HG03066 (cell line): ENCODE data around the gene UHRF1.
"Not testable (repeated sequence)": the region's sequence is repeated elsewhere in the genome, so short reads cannot be mapped to it uniquely, and the experiment has no call there.

Experiments
- ATAC-seq: cut with Tn5 transposase; IDR thresholded peaks from one replicate; pipeline ENCODE4 v1.9.1; 2021; ENCODE audit warnings: low read depth; ENCODE audit not compliant: unreplicated experiment

UHRF1 gene

DNA sequence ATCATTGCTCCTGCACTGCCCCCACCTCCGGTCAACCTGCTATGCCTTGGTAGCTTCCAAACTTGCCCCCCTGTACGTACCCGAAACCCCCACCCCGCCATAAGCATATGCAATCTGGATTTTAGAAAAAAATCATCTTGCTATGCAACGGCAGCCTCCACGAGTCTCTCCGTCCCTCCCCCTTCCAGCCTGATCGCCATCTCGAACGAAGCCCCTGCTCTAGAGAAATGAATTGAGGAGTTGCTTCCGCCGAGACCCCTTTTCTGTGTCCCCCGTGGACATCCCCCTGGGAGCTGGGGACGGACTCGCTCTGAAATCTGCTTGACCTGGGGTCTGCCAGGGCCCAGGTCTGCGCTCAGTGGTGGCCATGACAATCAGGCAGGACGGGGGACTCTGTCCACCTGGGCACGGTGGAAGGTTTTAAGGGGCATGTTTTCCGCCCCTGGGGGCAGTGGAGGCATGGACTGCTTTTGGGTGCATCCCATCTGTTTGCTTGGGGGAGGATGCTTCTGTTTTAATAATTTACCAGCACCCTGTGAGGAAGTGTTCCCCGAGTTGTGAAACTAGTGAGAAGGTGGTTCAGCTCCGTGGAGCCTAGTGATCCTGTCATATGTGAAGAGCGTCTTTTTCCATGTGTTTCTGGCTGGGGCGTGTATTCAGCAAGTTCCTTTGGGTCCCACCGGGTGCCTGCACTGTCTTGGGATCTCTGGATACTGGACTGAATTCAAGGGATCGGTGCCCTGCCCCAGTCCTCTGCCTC is 60.7 kb downstream of the UHRF1 start:
- ATAC-seq, result no peak

DNA sequence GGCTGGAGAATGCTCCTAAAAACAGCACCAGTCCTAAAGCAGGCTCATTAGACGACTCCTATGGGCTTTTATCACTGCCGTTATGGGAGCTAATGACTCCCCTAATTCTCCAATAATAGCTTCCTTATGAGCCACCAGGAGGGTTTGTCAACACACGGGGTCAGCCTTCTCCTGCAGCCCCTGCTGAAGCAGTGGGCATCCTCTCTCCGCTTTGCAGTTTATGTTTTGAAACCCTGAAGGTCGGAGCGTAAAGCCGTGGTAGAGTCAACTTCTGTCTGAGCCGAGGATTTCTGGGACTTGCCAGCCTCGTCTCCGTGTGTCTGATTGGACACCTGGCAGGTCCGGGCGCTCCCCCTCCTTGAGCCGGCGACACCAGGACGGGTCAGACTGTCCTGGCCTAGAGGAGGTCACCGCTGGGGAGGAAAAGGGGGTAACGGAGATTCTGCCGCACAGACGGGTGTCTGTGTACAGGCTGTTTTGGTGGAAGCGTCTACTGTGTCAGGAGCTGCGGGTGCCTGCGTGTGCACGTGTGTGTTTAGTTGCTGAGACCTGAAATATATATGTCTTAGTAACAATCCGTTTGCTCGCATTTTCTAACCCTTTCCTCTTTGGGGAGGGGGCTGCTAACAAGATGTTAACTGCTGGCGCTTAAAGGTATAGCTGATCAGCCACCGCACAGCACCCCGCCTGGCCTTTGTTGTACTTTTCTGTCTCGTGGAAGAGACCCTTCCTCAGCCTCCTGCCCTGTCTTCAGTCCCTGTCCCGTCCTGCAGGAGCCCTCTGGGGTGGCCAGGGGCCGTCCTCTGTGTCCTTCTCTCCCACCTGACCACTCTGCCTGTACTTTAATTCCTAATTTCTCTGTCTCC is 61.5 kb downstream of the UHRF1 start:
- no peak for ATAC-seq

DNA sequence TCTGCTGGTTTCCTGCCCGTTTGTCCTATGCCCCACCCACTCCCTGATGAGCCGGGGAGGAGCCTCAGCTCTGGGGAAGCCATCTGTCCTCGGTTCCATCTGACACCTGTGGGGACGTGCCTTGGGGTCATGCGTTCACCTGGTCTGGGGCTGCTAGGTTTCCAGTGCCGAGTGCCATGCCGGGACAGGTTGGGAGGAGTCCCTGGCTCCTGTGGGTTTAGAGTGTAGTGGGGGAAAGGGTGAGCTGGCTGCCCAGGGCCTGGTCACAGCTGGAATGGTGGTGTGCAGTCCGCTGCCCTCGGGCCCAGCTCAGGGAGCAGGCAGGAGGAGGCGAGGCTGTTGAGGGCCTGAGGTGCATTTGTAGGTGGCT is 62.1 kb downstream of the UHRF1 start:
- ATAC-seq, result no peak

DNA sequence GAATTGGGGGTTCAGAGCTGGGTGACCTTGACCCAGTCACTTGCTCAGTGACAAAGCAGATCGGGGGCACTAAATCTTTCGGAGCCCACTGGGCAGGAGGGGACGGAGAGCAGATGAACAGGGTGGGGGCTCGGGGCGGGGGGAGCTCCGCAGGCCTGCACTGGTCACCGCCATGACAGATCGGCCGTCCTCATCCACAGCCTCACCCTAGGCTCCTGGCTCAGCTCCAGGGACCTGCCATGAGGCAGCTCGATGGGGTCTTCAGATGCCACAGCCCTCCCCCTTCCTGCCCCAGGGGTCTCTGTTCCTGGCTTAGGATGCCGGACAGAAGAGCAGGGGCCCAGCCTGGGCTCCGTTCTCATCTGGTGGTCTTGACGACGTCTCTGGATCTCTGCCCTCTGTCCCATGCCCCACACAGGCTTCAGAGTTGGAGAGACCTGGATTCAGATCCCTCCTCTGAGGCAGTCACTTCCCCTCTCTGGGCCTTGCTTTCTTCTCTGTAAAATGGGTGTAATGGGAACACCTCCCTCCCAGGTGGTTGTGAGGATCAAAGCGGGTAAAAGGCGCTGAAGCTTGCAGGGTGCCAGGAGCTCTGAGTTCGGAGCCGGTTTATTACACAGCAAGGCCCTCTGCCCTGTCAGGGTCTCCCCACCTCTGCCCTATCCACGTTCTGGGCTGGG is 62.7 kb downstream of the UHRF1 start:
- ATAC-seq, result no peak

DNA sequence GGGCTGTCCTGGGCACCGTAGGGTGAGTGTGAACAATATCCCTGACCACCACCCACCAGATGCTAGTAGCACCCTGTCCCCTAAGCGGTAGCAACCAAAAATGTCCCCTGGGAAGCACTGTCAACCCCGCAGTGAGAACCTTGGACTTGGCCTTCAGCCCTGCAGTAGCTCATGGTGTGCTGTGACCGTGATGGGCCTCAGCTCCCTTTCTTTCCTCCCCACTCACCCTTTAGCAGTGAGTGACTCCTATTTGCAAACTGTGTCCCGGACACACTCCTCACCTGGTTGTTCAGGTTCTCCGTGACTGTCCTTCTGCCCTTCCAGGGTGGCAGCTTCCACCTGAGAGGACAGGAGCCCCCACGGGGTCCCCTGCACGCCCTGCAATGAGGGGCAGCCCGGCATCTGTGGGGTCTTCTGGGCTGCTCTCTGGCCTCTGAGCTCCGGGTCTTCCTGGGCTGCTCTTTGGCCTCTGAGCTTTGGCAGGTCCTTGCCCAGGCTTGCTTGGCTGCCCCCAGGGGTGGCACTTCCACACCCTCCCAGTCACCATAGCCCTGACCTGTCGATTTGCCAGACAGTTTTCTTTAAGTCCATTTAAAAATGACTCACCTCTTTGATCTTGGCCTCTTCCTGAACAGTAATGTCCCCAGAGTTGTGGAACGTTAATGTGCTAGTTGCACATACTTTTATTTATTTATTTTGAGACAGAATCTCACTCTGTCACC is 63.4 kb downstream of the UHRF1 start:
- no peak for ATAC-seq

DNA sequence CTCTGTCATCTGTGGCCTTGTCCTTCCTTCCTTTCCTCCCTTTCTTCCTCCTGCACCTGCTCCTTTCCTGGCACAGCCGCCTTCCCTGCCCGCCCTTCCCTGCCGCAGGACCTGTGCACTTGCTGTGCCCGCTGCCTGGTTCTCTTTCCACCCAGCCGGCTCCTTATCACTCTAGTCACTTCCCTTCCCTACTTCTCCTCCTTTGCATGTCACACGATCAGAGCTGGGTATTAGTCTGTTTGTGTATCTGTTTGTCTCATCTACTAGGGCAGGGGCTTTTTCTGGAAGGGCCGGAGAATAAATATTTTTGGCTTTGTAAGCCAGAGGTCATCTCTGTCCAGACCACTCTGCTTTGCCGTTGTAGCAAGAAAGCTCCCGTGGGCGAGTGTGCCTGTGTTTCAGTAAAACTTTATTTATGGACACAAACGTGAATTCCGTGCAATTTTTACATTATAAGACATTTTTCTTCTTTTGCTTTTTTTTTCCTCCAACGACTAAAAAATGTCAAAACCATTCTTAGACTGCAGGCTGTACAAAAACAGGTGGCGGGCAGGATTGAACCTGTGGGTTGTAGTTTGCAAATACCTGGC is 65.7 kb downstream of the UHRF1 start:
- no peak for ATAC-seq

DNA sequence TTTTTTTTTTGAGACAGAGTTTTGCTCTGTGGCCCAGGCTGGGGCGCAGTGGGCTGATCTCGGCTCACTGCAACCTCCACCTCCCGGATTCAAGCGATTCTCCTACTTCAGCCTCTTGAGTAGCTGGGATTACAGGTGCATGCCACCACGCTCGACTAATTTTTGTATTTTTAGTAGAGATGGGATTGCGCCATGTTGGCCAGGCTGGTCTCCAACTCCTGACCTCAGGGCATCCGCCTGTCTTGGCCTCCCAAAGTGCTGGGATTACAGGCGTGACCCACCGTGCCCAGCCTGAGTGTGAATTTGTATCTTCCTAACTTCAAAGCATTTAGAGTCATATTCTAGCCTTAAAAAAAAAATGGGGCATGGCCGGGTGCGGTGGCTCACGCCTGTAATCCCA is 66.3 kb downstream of the UHRF1 start:
- ATAC-seq, result not testable (repeated sequence)

DNA sequence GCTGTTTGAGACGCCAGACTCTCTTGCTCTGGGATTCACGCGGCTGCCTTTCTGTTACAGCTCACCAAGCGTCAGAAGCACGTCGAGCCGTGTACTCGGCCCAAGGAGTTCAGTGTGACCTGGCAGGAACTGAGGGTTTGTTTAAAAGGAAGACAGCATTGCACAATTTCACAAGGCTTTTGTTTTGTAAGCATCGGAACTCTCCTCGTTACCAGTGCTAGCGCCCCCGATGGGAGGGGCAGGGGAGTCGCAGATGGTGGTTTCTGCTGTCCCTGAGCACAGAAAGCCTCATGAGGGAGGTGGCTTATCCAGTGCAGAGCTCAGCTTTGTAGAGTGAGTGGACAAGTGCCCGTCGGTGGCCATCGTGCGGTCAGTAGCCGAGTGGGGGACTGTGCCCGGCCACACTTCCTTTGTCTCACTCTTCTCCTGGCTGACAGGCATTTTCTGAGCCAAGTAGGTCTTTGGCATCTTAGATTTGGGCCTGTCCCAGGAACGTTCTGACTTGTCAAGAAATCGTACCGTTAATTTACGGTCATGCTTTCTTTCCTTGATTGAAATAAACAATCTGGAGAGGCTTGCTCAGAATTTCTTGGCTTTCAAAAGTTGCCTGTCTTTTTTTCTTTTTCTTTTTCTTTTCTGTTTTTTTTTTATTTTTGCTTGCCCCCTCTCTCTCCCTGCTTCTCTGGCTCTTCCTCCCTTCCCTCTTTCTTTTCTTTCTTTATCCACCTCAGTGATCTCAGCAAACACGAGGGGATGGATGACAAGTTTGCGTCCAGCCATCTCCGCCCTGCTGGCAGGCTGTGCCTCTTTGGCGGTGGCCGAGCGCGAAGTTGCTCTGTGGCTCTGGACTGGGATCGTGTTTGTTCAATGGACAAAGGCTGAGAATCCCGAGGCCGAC is 67.3 kb downstream of the UHRF1 start:
- ATAC-seq, result no peak

DNA sequence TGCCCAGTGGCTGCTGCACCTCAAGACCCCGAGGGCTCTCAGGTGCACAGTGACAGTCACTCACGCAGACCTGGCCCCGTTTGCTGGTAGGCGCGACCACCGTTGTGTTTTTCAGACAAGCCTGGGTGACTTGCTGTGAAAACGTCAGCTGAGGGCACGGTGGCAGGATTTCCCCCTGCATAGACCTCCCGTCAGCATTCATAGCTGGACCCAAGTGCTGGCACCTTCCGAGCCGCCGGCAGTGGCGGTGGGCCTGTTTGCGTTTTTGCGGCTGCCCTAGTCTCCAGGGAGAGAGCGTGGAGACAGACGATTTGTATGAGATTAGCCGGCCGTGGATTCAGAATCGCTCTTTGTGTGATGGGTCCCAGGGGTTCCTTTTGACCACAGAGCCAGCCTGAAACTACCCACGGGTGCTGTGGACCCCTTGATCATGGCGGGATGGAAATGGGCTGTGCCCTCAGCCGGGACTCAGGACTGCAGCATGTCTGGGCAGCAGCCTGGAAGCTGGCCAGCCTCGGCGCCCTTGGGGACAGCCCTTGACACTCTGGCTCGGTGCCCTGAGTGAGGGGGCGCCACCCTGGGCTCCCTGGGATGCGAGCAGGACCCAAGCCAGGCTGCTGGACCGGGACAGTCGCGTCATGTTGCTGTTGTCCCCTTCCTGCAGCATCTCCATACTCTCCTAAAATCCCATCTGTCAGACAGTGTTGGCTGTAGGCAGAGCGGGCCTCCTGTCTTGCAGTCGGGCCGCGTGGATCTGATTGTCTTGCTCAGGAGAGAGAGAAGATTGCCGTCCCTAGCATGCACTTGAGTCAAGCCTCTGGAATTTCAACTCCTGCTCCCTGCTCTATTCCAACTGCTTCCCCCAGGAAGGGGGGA is 68.2 kb downstream of the UHRF1 start:
- ATAC-seq, result no peak

DNA sequence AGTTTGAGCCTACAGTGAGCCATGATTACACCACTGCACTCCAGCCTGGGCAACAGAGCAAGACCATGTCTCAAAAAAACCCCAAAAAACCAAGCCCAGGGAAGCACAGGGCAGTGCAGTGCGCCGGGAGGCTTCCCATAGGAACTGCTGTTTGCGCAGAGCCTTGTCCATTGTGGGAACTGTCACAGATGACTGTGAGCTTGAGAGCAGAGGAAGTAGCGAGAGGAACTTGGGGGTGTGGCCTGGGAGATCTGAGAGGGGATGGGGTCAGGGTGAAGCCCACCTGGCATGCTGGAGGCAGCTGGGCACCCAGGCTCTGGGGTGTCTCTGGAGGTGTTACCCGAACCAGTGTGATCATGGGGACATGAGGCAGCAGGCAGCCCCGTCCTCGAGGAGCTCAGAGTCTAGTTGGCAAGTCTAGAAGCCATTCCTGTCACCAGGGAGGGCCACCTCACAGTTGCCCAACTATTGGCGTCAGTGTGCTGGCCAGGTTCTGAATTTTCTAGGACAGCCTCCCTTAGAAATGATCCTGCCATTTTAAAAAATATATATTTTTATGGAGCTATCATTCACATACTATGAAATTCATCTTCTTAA is 70.0 kb downstream of the UHRF1 start:
- ATAC-seq, result no peak

DNA sequence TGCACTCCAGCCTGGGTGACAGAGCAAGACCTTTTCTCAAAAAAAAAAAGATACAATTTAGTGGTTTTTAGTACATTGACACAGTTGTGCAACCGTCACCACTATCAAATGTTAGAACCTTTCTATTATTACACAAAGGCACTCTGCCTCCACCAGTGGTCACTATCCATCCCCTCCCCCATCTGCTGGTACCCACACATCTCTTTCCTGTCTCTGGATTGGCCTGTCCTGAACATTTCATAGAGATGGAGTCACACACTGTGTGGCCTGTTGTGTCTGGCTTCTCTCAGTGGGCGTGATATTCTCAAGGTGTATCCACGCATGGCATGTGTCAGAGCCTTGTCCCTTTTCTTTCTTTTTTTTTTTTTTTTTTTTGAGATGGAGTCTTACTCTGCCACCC is 70.8 kb downstream of the UHRF1 start:
- ATAC-seq, result no peak

DNA sequence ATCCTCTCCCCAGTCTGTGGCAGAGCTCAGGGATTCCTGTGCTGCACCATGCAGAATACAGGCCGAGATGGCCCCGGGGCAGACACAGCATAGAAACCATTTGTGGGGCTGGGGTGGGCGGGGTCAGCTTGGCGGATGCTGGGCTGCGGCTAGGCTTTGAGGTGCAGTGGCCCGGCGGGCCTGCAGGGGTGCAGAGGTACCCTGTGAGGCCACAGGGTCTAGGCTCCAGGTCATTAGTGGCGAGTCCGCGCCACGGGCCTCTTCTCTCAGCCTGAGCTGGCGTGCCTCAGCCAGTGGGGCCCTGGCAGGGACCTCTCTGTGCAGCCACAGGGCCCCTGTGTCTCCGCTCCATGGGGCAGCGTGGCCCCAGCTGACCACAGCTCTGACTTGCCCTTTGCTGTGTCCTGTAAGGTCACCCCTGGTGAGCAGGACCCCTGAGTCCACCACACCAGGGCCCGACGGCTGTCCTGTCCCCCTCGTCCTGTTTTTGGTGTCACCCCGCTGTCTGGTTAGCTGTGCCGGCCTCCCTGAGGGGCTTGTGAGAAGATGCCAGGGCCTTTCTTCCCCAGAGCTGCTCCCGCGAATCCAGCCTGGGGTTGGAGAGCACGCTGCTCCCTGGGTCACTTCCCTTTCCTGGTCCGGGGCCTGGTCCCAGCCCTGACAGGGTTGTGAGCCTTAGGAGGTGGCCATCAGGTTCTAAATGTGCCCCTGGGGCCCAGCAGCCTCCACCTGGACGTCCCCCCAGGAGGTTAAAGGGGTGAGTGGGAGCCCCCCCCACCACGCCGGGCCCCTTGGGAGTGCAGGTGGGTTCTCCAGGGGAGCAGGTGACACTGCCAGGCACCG is 71.8 kb downstream of the UHRF1 start:
- no peak for ATAC-seq

DNA sequence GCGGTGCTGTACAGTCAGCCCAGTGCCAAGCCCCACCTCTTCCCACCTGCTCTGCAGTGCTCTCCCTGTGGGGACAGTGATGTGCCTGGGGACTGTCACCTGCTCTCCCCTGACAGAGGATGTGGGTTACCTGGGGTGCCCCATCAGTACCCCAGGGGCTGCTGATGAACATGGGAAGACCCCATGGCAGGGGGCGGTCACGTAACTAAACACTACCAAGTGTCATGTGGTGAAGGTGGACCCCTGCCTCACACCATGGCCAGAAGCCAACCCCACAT is 72.3 kb downstream of the UHRF1 start:
- no peak for ATAC-seq

DNA sequence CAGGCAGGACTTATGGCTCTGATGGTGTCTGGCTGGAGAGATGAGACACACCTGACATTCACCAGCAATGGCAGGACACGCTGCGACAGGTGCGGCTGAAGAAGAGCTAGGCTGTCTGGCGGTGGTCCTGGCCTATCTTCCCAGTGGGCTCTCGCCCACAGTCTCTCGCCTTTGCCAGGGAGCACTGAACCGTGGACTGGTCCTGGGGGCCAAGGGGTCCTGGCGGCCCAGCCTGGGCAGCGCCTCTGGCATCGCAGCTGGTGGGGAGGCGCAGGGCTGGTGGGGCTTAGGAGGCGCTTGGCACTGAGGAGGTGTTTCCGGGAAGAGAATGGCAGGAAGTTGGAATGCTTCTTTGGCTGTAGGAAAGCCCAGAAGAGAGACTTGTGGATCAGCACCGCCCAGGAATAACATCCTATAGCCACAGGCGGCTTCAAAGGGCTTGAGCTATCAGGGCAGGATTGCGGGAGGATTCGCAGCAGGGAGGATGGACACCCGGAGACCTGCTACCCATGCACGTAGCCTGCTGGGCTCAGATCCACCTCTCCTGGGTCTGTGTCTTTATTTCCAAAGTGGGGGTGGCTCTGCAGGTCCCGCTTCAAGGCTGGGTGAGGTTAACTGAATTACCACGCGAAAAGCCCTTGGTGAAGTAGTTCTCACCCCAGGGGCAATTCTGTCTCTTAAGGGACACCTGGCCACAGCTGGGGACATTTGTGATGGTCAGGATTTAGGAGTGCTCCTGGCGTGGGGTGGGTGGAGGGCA is 74.2 kb downstream of the UHRF1 start:
- no peak for ATAC-seq

DNA sequence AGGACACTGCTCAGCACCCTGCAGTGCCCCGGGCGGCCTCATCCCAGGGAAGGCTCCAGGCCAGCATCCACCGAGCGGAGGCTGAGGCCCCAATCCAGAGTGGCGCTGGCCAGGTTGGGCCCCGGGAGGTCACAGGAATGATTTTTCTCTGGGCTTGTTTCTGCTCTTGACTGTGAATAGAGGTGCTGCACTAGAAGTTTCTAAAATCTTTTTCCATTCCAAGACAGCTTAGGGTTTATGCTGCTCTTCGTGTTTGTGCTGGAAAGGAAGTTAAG is 74.7 kb downstream of the UHRF1 start:
- no peak for ATAC-seq

DNA sequence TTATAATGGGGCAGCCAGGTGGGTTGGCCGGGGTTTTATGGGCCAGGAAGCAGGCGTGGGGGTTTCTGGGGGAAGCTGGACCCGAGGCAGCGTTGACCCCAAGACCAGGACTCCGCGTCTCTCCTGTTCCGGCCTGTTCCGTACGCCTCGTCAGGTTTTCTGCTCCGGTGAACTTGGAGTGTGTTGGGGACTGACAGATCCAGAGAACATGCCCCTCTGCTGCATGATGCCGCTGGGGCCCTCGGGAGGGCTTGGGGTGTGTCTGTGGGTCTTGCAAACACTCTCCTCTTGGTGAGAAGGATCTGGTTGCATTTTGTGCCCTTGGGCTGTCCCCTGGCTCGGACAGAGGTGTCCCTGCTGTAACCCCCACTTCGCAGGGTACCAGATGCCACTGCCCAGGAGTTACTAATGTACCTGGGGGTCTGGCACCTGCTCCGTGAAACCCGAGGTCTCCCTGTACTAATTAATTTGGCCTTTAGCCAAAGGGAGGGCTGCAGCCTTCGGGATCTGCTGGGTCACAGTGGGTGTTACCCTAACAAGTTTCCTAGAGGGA is 75.2 kb downstream of the UHRF1 start:
- ATAC-seq, result no peak

DNA sequence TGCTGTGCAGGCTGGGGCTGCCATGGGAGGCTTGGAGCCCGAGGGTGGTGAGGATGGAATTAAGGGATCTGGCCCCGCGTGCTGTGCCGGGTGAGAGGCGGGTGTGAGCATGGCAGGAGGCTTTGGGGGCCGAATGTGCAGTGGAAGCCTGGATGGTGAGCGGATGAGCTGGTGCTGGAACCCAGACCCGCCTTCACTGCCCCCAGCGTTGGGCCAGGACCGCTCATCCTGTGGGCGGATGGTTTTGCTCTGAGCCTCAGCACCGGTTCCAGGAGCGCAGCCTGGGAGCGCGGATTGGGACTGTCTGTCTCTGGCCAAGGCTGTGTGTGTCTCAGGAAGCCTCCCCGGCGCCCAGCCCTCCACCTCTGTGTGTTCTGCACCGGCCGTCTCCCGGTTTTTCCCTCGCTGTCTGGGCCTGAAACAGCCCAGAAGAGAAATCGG is 76.3 kb downstream of the UHRF1 start:
- ATAC-seq, result no peak
